Esophagus squamous epithelium (tissue), 4 donors: ENCODE measurements around the gene CNTNAP2.

Experiments
- POLR2A ChIP-seq, 4 donors: fragments of 450-650 bp; IDR thresholded peaks; one replicate each; pipeline ENCODE4 v1.6.1; 2017; ENCODE audit warnings: antibody characterized with exemption in 4 of 4, mild to moderate bottlenecking in 4 of 4, moderate library complexity in 3 of 4
- TF ChIP-seq, protein P1 (sequence below), 6 experiments: fragments of 450-650 bp in 4 of 6; fragments of 200-600 bp in 2 of 6; sonication (generic) in 2 of 6; IDR thresholded peaks; one replicate each; pipeline ENCODE4 v1.5.1; 2016 to 2019; ENCODE audit warnings: antibody characterized with exemption in 6 of 6, mild to moderate bottlenecking in 4 of 6, moderate library complexity in 4 of 6

DNA sequence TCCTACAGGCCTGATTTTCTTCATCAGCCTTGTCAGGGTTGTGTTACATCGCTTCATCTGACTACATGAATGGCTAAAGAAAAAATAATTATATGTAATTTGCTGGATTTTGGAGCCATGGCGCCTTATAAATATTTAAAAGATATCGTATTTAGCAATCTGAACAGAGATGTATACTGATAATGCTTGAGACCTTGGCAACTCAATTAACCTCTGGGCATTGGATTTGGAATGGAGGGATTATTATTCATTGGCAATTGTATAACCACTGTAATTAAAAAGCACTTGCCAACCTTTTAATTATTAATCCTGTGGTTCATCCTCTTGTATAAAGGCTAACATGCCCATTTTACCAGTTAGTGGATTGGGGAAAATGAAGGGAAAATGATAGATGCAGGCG lies 745.1 kb downstream of the CNTNAP2 start:
- no peak for TF ChIP-seq POLR2A (IDR thresholded peaks at IDR 0.05)
- TF ChIP-seq, protein P1, sequence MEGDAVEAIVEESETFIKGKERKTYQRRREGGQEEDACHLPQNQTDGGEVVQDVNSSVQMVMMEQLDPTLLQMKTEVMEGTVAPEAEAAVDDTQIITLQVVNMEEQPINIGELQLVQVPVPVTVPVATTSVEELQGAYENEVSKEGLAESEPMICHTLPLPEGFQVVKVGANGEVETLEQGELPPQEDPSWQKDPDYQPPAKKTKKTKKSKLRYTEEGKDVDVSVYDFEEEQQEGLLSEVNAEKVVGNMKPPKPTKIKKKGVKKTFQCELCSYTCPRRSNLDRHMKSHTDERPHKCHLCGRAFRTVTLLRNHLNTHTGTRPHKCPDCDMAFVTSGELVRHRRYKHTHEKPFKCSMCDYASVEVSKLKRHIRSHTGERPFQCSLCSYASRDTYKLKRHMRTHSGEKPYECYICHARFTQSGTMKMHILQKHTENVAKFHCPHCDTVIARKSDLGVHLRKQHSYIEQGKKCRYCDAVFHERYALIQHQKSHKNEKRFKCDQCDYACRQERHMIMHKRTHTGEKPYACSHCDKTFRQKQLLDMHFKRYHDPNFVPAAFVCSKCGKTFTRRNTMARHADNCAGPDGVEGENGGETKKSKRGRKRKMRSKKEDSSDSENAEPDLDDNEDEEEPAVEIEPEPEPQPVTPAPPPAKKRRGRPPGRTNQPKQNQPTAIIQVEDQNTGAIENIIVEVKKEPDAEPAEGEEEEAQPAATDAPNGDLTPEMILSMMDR (IDR thresholded peaks at IDR 0.05): no peak
